Fibroblast of lung (primary cell): ENCODE measurements around the gene KIF26B.

Source experiments
- EZH2 ChIP-seq: IDR thresholded peaks from 2 replicates; pipeline ENCODE4 v1.5.1; 2012; ENCODE audit warnings: low read length, control low read depth, mild to moderate bottlenecking; ENCODE audit errors: missing control alignments
- TF ChIP-seq, protein P1 (sequence below), 2 donors: IDR thresholded peaks in 1 of 2; conservative IDR thresholded peaks in 1 of 2; 1 replicate in 1 of 2; 2 replicates in 1 of 2; pipeline ENCODE4 v1.5.1; 2011 to 2012; ENCODE audit warnings: low read length in 2 of 2, control low read depth in 1 of 2, inconsistent platforms in 1 of 2, low read depth in 1 of 2, mild to moderate bottlenecking in 1 of 2

DNA sequence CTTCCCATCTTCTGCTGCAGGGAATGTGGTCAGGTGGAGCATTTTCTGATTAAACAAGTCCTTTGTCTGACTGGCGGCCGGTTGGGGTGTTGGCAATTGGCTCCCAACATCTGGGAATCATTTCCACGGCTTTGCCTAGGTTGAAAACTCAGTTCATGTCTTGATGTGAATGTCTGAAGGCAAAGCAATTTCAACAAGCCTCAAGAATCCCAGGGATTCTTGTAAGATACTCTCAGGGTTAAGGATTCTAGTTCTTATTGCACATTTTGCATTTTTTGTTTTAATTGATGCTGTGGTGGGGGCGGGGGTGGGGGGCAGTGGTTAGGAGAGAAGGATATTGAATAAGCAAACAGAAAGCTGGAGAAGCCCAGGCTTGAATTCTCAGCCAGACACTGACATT is 273.9 kb downstream of the KIF26B start:
- TF ChIP-seq, protein P1, sequence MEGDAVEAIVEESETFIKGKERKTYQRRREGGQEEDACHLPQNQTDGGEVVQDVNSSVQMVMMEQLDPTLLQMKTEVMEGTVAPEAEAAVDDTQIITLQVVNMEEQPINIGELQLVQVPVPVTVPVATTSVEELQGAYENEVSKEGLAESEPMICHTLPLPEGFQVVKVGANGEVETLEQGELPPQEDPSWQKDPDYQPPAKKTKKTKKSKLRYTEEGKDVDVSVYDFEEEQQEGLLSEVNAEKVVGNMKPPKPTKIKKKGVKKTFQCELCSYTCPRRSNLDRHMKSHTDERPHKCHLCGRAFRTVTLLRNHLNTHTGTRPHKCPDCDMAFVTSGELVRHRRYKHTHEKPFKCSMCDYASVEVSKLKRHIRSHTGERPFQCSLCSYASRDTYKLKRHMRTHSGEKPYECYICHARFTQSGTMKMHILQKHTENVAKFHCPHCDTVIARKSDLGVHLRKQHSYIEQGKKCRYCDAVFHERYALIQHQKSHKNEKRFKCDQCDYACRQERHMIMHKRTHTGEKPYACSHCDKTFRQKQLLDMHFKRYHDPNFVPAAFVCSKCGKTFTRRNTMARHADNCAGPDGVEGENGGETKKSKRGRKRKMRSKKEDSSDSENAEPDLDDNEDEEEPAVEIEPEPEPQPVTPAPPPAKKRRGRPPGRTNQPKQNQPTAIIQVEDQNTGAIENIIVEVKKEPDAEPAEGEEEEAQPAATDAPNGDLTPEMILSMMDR (conservative IDR thresholded peaks at IDR 0.05 in 1 of 2, IDR thresholded peaks at IDR 0.05 in 1 of 2; ENCODE audit: low read depth in 1 of 2, low read length in 2 of 2) = no peak
- no peak for TF ChIP-seq EZH2
